ENCODE measurements around the gene SASH1. TPM values are rescaled to one million over a fixed set of nuclear protein-coding genes. Genes with fewer than 3 reads are reported as not detected.
"Not testable (repeated sequence)": the region's sequence is repeated elsewhere in the genome, so short reads cannot be mapped to it uniquely, and the experiment has no call there.

The SASH1 gene
- total RNA-seq, 3 donors from 2014 or later: 107 to 304 (median 145) TPM

DNA sequence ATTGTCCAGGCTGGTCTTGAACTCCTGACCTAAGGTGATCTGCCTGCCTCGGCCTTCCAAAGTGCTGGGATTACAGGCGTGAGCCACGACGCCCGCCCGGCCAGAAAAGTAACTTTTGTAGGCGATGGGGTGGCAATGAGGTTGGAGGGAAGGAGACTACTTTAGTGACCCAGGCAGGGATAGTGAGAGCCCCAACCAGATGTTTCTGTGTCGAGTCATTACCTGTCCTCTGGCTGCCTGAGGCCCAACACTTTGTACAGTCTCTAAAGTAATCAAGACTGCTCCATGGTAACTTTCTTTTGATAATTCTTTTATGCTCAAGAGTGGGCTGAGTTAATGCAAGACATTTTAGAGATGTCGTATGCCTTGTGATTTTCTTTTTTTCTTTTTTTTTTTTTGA is 6.8 kb downstream of the SASH1 start:
- no peaks in the 10 kb centered on the region for H3K9me3 ChIP-seq
- H3K27ac ChIP-seq: no peak overlapping the region
- intact Hi-C loops (cut with DNase I; ENCODE audit: low total_unique reads): no loop called here
- DNase-seq (ENCODE audit: low spot score in 2 of 2): no peak
- TF ChIP-seq POLR2A (IDR thresholded peaks at IDR 0.05) (no peak), POLR2AphosphoS5 (IDR thresholded peaks at IDR 0.05) (no peak), CTCF (IDR thresholded peaks at IDR 0.05) (no peak)
- no peaks in the 10 kb centered on the region for H3K4me1 ChIP-seq
- no peaks in the 10 kb centered on the region for H3K27me3 ChIP-seq
- H3K4me3 ChIP-seq: no peak overlapping the region
- H3K36me3 ChIP-seq: no peaks in the 10 kb centered on the region

- H3K9me3 ChIP-seq: no peaks in the 10 kb centered on the region
- H3K27me3 ChIP-seq: no peaks in the 10 kb centered on the region
- H3K36me3 ChIP-seq: no peaks in the 10 kb centered on the region
- H3K27ac ChIP-seq: no peak overlapping the region
- intact Hi-C loops (cut with DNase I; ENCODE audit: low total_unique reads): no loop called here
- H3K4me3 ChIP-seq: no peak overlapping the region
- no peak for DNase-seq (ENCODE audit: low spot score in 2 of 2)
- H3K4me1 ChIP-seq: no peaks in the 10 kb centered on the region
- TF ChIP-seq POLR2A (IDR thresholded peaks at IDR 0.05) (no peak), CTCF (IDR thresholded peaks at IDR 0.05) (no peak), POLR2AphosphoS5 (IDR thresholded peaks at IDR 0.05) (no peak)
Measured at GRCh38 chr6:148351309-148351708, 8.7 kb downstream of the SASH1 start.

- H3K27me3 ChIP-seq; H3K27ac ChIP-seq; H3K36me3 ChIP-seq; H3K4me1 ChIP-seq; intact Hi-C loops (cut with DNase I; ENCODE audit: low total_unique reads); H3K4me3 ChIP-seq; H3K9me3 ChIP-seq; DNase-seq (ENCODE audit: low spot score in 2 of 2): not testable (repeated sequence)
Measured at GRCh38 chr6:148352421-148352820, 9.8 kb downstream of the SASH1 start.

GRCh38 chr6:148358196-148358785 is 15.7 kb downstream of the SASH1 start:
- intact Hi-C loops (cut with DNase I; ENCODE audit: low total_unique reads): no loop called here
- Histone ChIP-seq H3K4me3 (peak overlapping the region in 1 of 3 donors; percentile 19), H3K9me3 (no peaks in the 10 kb centered on the region), H3K36me3 (no peaks in the 10 kb centered on the region), H3K4me1 (peaks cover 0 to 5% of the 10 kb centered on the region in 2 donors), H3K27me3 (no peaks in the 10 kb centered on the region), H3K27ac (peak overlapping the region; percentile 48 to 68)
- peak in 1 of 2 donors; percentile 40 for DNase-seq (ENCODE audit: low spot score in 2 of 2)
- TF ChIP-seq POLR2A (IDR thresholded peaks at IDR 0.05) (no peak), CTCF (IDR thresholded peaks at IDR 0.05) (no peak), POLR2AphosphoS5 (IDR thresholded peaks at IDR 0.05) (peak; percentile 61 to 84 (median 61))

DNA sequence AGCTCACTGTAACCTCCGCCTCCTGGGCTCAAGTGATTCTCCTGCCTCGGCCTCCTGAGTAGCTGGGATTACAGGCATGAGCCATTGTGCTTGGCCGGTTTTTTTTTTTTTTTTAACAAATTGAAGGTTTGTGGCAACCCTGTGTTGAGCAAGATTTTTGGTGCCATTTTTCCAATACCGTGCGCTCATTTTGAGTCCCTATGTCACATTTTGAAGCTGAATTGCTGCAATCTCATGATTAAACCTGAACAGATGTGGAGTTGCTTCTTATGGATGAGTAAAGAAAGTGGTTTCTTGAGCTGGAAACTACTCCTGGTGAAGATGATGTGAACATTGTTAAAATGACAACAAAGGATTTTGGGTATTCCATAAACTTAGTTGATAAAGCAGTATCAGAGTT is 16.6 kb downstream of the SASH1 start:
- TF ChIP-seq CTCF (IDR thresholded peaks at IDR 0.05): no peak
- no peak overlapping the region for H3K27ac ChIP-seq
- intact Hi-C loops (cut with DNase I; ENCODE audit: low total_unique reads): no loop called here

More for the DNA sequence above, 16.6 kb downstream of the SASH1 start:
- H3K9me3 ChIP-seq: no peaks in the 10 kb centered on the region
- DNase-seq (ENCODE audit: low spot score in 2 of 2): peak in 1 of 2 donors; percentile 14
- no peaks in the 10 kb centered on the region for H3K36me3 ChIP-seq
- no peak overlapping the region for H3K4me3 ChIP-seq
- no peaks in the 10 kb centered on the region for H3K27me3 ChIP-seq
- peaks cover 0 to 5% of the 10 kb centered on the region in 2 donors for H3K4me1 ChIP-seq
